Fibroblast of mammary gland (primary cell): ENCODE data around the gene ALAD.
"Not testable (repeated sequence)": the region's sequence is repeated elsewhere in the genome, so short reads cannot be mapped to it uniquely, and the experiment has no call there.

Experiments
- DNase-seq: peaks from one replicate; pipeline ENCODE4 v3.0.0-alpha.2; 2010; ENCODE audit warnings: low read depth
- H3K4me3 ChIP-seq: 2 replicates; pipeline ENCODE4 v1.5.1; 2011; ENCODE audit warnings: low read depth, mild to moderate bottlenecking, low read length, moderate library complexity; ENCODE audit not compliant: control insufficient read depth
- TF ChIP-seq, protein P1 (sequence below): conservative IDR thresholded peaks from 2 replicates; pipeline ENCODE4 v1.5.1; 2011; ENCODE audit warnings: low read depth, low read length, inconsistent platforms; ENCODE audit not compliant: control insufficient read depth, insufficient read depth

ALAD gene

DNA sequence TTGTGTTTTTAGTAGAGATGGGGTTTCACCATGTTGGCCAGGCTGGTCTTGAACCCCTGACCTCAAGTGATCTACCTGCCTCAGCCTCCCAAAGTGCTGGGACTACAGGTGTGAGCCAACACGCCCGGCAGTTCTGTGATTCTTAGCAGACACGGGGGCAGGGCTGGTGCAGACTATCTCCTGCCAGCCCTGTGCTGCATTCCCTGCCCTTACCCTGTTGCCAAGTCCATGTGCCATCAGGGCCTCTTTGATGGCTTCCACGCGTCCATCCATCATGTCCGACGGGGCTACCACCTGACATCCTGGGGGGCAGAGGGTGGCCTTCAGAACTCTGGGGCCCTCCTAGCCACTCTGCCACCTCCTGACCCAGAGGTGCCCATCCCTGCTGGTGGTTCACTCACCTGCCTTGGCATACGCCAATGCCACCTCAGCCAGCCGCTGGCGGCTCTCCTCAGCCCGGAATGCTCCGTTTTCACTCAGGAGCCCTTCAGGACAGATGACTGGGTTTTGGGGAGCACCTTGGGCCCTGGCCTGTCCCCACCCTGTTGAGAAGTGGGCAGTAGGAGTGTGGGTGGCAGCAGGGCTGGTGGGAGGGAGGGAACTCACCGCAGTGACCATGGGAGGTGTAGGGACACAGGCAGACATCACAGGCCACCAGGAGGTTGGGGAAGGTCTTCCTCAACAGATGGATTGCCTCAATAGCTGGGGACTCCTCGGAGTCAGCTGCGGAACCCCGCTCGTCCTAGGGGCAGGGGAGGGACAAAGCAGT lies 10.7 kb downstream of the ALAD start:
- H3K4me3 ChIP-seq: no peak overlapping the region
- TF ChIP-seq, protein P1, sequence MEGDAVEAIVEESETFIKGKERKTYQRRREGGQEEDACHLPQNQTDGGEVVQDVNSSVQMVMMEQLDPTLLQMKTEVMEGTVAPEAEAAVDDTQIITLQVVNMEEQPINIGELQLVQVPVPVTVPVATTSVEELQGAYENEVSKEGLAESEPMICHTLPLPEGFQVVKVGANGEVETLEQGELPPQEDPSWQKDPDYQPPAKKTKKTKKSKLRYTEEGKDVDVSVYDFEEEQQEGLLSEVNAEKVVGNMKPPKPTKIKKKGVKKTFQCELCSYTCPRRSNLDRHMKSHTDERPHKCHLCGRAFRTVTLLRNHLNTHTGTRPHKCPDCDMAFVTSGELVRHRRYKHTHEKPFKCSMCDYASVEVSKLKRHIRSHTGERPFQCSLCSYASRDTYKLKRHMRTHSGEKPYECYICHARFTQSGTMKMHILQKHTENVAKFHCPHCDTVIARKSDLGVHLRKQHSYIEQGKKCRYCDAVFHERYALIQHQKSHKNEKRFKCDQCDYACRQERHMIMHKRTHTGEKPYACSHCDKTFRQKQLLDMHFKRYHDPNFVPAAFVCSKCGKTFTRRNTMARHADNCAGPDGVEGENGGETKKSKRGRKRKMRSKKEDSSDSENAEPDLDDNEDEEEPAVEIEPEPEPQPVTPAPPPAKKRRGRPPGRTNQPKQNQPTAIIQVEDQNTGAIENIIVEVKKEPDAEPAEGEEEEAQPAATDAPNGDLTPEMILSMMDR: no peak
- no peak for DNase-seq

DNA sequence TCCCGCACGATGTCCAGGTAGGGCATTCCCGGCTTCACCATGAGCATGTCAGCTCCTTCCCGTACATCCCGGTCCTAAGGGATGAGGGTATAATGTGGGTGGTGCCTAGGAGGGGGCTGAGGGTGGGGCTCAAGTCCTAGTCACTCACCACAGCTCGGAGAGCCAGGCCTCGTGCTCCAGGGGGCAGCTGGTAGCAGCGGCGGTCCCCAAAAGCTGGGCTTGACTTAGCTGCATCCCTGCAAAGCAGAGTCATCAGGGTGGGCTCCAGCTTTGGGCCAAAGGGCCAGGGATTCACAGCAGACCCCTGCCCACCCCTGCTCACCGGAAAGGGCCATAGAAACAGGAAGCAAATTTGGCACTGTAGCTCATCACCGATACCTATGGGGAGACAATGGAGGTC lies 11.6 kb downstream of the ALAD start:
- TF ChIP-seq, protein P1: no peak
- H3K4me3 ChIP-seq: no peak overlapping the region
- DNase-seq: no peak

DNA sequence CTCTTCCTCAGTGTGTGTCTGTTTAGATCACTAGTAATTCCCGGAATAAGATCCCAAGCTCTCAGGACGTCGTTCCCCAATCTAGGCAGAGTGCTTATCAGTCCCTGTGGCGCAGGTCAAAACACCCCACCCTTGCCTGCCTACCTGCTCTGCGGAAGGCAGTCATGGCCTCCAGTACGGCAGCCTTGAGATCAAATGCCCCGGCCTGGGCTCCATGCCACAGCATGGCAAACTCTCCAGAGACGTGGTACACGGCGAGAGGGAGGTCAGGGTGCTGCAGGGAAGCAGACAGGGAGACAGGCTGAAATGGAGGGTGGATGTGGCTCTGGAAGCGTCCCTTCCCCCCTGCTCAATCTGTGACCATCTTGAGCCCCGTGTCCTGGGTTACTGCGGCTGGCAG lies 12.3 kb downstream of the ALAD start:
- TF ChIP-seq, protein P1: no peak
- no peak overlapping the region for H3K4me3 ChIP-seq
- DNase-seq: no peak

DNA sequence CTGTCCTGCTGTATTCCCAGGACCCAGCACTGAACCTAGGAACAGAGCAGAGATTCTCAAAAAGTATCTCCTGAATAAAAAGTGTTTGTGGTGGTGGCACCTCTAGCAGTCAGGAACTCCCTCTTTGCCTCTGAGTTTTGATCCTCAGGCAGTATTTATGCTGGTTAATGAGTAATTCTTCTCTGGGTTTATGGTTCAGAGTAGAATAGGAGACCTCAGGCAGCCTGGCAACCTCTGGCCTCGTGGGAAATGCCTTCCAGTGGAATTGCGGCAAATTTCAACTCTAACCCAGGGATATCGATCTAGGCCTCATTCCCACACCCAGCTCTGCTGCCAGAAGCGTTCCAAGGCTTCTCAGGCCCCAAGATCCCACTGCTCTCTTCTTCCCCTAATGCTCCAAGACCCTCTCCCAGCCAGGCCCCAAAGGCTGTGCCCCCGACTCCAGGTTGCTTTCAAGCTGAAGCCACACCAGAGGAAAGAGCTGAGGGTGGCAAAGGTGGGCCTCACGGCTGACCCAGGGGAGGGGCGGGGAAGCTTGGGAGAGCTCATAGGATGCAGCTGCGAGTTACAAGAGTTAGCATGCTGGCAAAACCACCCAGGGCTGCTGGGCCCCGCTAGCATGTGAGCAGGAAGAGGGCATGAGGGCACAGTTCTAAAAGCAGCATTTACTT lies 13.4 kb downstream of the ALAD start:
- no peak for DNase-seq
- TF ChIP-seq, protein P1: no peak
- no peak overlapping the region for H3K4me3 ChIP-seq

DNA sequence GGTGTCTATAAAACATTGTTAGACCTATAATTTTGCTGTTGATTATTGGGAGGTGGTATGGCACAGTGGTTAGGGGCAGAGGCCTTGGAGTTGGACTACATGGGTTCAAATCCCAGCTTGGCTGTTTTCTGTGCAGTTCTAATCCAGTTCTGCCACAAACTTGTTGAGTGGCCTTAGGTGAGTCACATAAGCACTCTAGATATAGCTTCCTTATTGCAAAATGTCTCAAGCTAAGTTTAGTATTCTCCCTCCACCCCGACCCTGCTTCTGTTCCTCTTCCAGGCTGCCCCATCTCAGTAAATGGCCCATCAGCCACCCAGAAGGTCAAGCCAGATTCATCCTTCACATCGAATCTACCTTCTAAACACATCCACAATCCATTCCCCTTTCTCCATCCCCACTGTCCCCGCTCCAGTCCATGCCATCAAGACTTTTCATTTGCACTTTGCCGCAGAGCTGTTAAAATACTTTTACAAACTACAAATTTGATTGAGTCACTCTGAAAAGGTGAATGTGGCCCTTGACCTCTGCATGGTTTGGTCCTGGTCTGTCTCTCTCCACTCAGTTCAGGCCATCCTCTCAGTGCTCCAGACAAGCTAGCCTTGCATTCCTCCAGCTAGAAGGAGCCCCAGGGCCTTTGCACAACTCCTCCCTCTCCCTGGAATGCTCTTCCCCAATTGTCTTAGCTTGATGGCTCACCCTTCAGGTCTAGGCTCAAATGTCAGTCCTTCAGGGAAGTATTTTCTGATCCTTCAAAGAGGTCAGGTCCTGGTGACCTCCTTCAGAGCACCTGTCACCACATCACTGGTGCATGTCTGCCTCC lies 14.3 kb downstream of the ALAD start:
- TF ChIP-seq, protein P1: no peak
- DNase-seq: no peak

DNA sequence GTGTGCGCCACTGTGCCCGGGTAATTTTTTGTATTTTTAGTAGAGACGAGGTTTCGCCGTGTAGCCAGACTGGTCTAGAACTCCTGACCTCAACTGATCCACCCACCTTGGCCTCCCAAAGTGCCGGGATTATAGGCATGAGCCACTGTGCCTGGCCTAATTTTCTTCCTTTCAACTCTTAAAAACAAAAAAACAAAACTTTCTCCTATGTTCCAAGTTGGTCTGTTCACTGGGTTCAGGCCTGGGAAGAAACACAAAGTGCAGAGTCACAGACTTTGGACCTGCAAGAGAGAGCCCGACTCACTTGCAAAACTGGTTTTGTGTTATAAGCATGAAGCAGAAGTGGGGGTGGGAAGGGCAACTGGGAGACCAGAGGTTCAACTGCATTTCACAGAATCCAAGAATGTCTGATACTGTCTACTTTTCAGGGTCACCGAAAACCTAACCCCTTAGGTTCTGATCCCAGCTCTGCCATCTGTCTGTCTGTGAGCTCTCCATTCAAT lies 19.1 kb downstream of the ALAD start:
- no peak overlapping the region for H3K4me3 ChIP-seq
- TF ChIP-seq, protein P1: no peak
- no peak for DNase-seq

More for the DNA sequence above, 14.3 kb downstream of the ALAD start:
- H3K4me3 ChIP-seq: no peak overlapping the region

DNA sequence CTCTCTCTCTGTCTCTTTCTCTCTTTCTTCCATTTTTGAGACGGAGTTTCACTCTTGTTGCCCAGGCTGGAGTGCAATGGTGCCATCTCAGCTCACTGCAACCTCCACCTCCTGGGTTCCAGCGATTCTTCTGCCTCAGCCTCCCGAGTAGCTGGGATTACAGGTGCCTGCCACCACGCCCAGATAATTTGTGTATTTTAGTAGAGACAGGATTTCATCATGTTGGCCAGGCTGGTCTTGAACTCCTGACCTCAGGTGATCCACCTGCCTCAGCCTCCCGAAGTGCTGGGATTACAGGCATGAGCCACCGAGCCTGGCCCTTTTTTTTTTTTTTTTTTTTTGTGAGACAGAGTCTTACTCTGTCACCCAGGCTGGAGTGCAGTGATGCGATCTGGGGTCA lies 19.6 kb downstream of the ALAD start:
- DNase-seq, H3K4me3 ChIP-seq: not testable (repeated sequence)
